ENCODE data around the gene CBLN3. TPM values are rescaled to one million over a fixed set of nuclear protein-coding genes. Genes with fewer than 3 reads are reported as not detected.
A peak's percentile ranks its signal among the peaks of the same experiment; 100 is the strongest.

CBLN3 gene
- polyA plus RNA-seq, 3 donors: 0.07 to 1.1 TPM; not detected in 1

GRCh38 chr14:24407608-24408325 is 21.7 kb downstream of the CBLN3 start:
- WGBS (ENCODE audit: insufficient coverage): 95% methylated on average over 18 of the region's 18 CpGs
- Mint-ChIP-seq H3K27me3 (ENCODE audit: low read depth in 3 of 3) (peaks cover 2 to 4% (median 2%) of the 10 kb centered on the region in 3 donors), H3K36me3 (no peaks in the 10 kb centered on the region), H3K27ac (no peak overlapping the region), H3K9me3 (no peaks in the 10 kb centered on the region), H3K4me3 (no peak overlapping the region), H3K4me1 (no peaks in the 10 kb centered on the region)
- intact Hi-C loops (cut with micrococcal nuclease): loop anchor here in 1 of 2 donors (5.0 kb wide), 1 partner anchor 35 kb away; no protein-coding TSS in a partner anchor
- Histone ChIP-seq H3K4me3 (replicated peaks in 1 of 3; ENCODE audit: low read depth in 2 of 3, low read length in 3 of 3) (no peak overlapping the region), H3K27me3 (ENCODE audit: control insufficient read depth in 2 of 2, insufficient read depth in 2 of 2, low read length in 2 of 2) (no peaks in the 10 kb centered on the region), H3K27ac (ENCODE audit: low read depth in 1 of 2, low read length in 2 of 2) (no peak overlapping the region), H3K9me3 (replicated peaks in 1 of 2; ENCODE audit: control insufficient read depth in 1 of 2, insufficient read depth in 1 of 2, low read length in 2 of 2) (no peaks in the 10 kb centered on the region), H3K79me2 (ENCODE audit: insufficient read depth, low read length) (no peaks in the 10 kb centered on the region), H4K20me1 (ENCODE audit: insufficient read depth, low read length) (no peaks in the 10 kb centered on the region), H3K36me3 (replicated peaks in 1 of 2; ENCODE audit: control insufficient read depth in 1 of 2, insufficient read depth in 2 of 2, low read length in 2 of 2) (no peaks in the 10 kb centered on the region), H3K4me2 (replicated peaks; ENCODE audit: extremely low read depth, low read length, poor library complexity, severe bottlenecking) (no peak overlapping the region), H3K9ac (ENCODE audit: insufficient read depth, low read length, poor library complexity, severe bottlenecking) (no peak overlapping the region), H2AFZ (ENCODE audit: insufficient read depth, low read depth, low read length, poor library complexity, severe bottlenecking) (no peak overlapping the region), H3K4me1 (ENCODE audit: control insufficient read depth in 1 of 2, insufficient read depth in 2 of 2, low read length in 2 of 2) (no peaks in the 10 kb centered on the region)
- TF ChIP-seq, protein P1, sequence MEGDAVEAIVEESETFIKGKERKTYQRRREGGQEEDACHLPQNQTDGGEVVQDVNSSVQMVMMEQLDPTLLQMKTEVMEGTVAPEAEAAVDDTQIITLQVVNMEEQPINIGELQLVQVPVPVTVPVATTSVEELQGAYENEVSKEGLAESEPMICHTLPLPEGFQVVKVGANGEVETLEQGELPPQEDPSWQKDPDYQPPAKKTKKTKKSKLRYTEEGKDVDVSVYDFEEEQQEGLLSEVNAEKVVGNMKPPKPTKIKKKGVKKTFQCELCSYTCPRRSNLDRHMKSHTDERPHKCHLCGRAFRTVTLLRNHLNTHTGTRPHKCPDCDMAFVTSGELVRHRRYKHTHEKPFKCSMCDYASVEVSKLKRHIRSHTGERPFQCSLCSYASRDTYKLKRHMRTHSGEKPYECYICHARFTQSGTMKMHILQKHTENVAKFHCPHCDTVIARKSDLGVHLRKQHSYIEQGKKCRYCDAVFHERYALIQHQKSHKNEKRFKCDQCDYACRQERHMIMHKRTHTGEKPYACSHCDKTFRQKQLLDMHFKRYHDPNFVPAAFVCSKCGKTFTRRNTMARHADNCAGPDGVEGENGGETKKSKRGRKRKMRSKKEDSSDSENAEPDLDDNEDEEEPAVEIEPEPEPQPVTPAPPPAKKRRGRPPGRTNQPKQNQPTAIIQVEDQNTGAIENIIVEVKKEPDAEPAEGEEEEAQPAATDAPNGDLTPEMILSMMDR (IDR thresholded peaks at IDR 0.05): no peak
- no peak for DNase-seq

- Mint-ChIP-seq H3K36me3 (no peaks in the 10 kb centered on the region), H3K4me3 (no peak overlapping the region)
- intact Hi-C loops (cut with micrococcal nuclease): loop anchor here in 1 of 2 donors (5.0 kb wide), 1 partner anchor 34 kb away; no protein-coding TSS in a partner anchor
Measured at GRCh38 chr14:24406416-24406815, 23.1 kb downstream of the CBLN3 start.

More at GRCh38 chr14:24406416-24406815, 23.1 kb downstream of the CBLN3 start:
- H3K79me2 ChIP-seq (ENCODE audit: insufficient read depth, low read length): no peaks in the 10 kb centered on the region
- no peak for DNase-seq
- H3K9me3 ChIP-seq (replicated peaks in 1 of 2; ENCODE audit: control insufficient read depth in 1 of 2, insufficient read depth in 1 of 2, low read length in 2 of 2): no peaks in the 10 kb centered on the region
- no peak overlapping the region for H3K9ac ChIP-seq (ENCODE audit: insufficient read depth, low read length, poor library complexity, severe bottlenecking)
- TF ChIP-seq, protein P1 (IDR thresholded peaks at IDR 0.05): no peak
- H3K27ac Mint-ChIP-seq: peak overlapping the region in 1 of 7 donors; percentile 2
- H3K4me2 ChIP-seq (replicated peaks; ENCODE audit: extremely low read depth, low read length, poor library complexity, severe bottlenecking): no peak overlapping the region
- no peak overlapping the region for H3K4me3 ChIP-seq (replicated peaks in 1 of 3; ENCODE audit: low read depth in 2 of 3, low read length in 3 of 3)
- no peak overlapping the region for H2AFZ ChIP-seq (ENCODE audit: insufficient read depth, low read depth, low read length, poor library complexity, severe bottlenecking)
- H3K4me1 ChIP-seq (ENCODE audit: control insufficient read depth in 1 of 2, insufficient read depth in 2 of 2, low read length in 2 of 2): no peaks in the 10 kb centered on the region
- H3K36me3 ChIP-seq (replicated peaks in 1 of 2; ENCODE audit: control insufficient read depth in 1 of 2, insufficient read depth in 2 of 2, low read length in 2 of 2): no peaks in the 10 kb centered on the region
- H3K27me3 ChIP-seq (ENCODE audit: control insufficient read depth in 2 of 2, insufficient read depth in 2 of 2, low read length in 2 of 2): no peaks in the 10 kb centered on the region
- H4K20me1 ChIP-seq (ENCODE audit: insufficient read depth, low read length): no peaks in the 10 kb centered on the region
- H3K9me3 Mint-ChIP-seq: peaks cover 0 to 2% (median 0%) of the 10 kb centered on the region in 7 donors
- H3K27ac ChIP-seq (ENCODE audit: low read depth in 1 of 2, low read length in 2 of 2): no peak overlapping the region
- peaks cover 2 to 3% (median 2%) of the 10 kb centered on the region in 3 donors for H3K27me3 Mint-ChIP-seq (ENCODE audit: low read depth in 3 of 3)
- WGBS (ENCODE audit: insufficient coverage): 99% methylated on average over 6 of the region's 6 CpGs
- no peaks in the 10 kb centered on the region for H3K4me1 Mint-ChIP-seq
